Measurements from ENCODE around the gene CHSY3. TPM values are rescaled to one million over a fixed set of nuclear protein-coding genes. Genes with fewer than 3 reads are reported as not detected.

CHSY3 gene
- total and polyA plus RNA-seq, 2 experiments from 2014 or later, result 1.8 to 6.7 TPM

DNA sequence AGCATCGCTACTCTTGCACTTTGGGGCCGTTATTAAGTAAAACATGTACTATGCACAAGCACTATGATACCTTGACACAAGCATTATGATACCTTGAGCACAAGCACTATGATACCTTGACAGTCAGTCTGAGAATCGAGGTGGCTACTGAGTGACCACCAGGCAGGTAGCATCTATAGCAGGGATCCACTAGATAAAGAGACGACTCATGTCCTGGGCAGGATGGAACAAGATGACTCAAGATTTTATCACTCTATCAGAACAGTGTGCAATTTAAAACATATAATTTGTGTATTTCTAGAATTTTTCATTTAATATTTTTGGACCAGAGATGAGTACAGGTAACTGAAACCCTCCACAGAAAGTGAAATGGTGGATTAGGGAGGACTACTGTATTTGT is 16.9 kb downstream of the CHSY3 start:
- Histone ChIP-seq H3K36me3 (no peaks in the 10 kb centered on the region), H3K27ac (no peak overlapping the region), H3K4me1 (ENCODE audit: low read depth) (no peaks in the 10 kb centered on the region), H3K27me3 (no peaks in the 10 kb centered on the region), H3K4me3 (no peak overlapping the region), H3K9me3 (ENCODE audit: low read depth) (no peaks in the 10 kb centered on the region)
- TF ChIP-seq, protein P1, sequence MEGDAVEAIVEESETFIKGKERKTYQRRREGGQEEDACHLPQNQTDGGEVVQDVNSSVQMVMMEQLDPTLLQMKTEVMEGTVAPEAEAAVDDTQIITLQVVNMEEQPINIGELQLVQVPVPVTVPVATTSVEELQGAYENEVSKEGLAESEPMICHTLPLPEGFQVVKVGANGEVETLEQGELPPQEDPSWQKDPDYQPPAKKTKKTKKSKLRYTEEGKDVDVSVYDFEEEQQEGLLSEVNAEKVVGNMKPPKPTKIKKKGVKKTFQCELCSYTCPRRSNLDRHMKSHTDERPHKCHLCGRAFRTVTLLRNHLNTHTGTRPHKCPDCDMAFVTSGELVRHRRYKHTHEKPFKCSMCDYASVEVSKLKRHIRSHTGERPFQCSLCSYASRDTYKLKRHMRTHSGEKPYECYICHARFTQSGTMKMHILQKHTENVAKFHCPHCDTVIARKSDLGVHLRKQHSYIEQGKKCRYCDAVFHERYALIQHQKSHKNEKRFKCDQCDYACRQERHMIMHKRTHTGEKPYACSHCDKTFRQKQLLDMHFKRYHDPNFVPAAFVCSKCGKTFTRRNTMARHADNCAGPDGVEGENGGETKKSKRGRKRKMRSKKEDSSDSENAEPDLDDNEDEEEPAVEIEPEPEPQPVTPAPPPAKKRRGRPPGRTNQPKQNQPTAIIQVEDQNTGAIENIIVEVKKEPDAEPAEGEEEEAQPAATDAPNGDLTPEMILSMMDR (IDR thresholded peaks at IDR 0.05; ENCODE audit: low read depth, low read length), result no peak
- DNase-seq (ENCODE audit: low read depth in 1 of 2, low spot score in 1 of 2), result no peak

DNA sequence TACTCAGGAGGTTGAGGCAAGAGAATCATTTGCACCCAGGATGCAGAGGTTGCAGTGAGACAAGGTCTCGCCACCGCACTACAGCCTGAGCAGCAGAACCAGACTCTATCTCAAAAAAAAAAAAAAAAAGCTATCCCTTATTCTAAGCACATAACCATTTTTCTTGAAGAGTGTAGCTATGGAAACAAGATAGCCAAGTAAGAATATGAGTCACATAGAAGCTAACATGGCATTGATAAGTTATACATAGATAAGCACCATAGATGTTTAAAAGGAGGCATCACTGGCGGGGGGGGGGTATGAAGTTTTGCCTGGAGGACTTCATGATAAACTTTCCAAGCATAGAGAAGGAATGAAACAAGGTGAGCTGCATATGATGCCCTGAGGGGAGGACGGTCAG is 26.0 kb downstream of the CHSY3 start:
- Histone ChIP-seq H3K27me3 (no peaks in the 10 kb centered on the region), H3K36me3 (no peaks in the 10 kb centered on the region), H3K9me3 (ENCODE audit: low read depth) (no peaks in the 10 kb centered on the region), H3K27ac (no peak overlapping the region), H3K4me1 (ENCODE audit: low read depth) (no peaks in the 10 kb centered on the region), H3K4me3 (no peak overlapping the region)
- TF ChIP-seq, protein P1 (IDR thresholded peaks at IDR 0.05; ENCODE audit: low read depth, low read length), result no peak
- peak in 1 of 2 donors; percentile 23 for DNase-seq (ENCODE audit: low read depth in 1 of 2, low spot score in 1 of 2)

DNA sequence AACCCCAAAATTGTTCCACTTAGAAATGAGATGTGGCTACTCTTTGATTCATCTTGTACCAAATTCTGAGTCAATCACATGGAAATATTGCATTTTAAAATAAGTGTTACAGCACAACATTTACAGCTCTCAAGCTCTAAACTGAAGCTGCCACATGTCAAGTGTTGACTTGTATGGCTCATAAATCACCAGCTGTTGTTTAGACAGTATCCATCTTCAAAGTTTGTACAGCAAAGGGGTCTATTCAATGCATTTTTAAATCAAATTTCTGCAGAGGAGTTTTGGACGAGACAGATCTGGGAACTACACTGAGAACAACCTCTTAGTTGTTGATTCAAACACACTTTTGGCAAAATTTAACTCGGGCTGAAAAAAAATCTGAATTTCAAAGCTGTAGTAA is 31.4 kb downstream of the CHSY3 start:
- no peak overlapping the region for H3K4me3 ChIP-seq
- TF ChIP-seq, protein P1 (IDR thresholded peaks at IDR 0.05; ENCODE audit: low read depth, low read length), result no peak
- H3K27me3 ChIP-seq, result no peaks in the 10 kb centered on the region
- H3K27ac ChIP-seq, result no peak overlapping the region
- H3K9me3 ChIP-seq (ENCODE audit: low read depth), result no peaks in the 10 kb centered on the region
- no peaks in the 10 kb centered on the region for H3K4me1 ChIP-seq (ENCODE audit: low read depth)
- no peak for DNase-seq (ENCODE audit: low read depth in 1 of 2, low spot score in 1 of 2)
- no peaks in the 10 kb centered on the region for H3K36me3 ChIP-seq

DNA sequence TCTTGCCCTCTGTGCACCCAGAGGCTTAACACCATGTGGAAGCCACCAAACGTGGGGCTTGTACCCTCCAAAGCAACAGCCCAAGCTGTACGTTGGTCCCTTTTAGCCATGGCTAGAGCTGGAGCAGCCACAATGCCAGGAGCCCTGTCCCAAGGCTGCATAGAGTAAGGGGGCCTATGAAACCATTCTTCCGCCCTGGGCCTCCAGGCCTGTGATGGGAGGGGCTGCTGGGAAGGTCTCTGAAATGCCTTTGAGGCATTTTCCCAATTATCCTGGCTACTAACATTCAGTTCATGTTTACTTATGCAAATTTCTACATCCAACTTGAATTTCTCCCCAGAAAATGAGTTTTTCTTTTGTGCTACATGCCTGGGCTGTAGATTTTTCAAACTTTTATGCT is 33.8 kb downstream of the CHSY3 start:
- Histone ChIP-seq H3K36me3 (no peaks in the 10 kb centered on the region), H3K27ac (no peak overlapping the region), H3K27me3 (no peaks in the 10 kb centered on the region), H3K9me3 (ENCODE audit: low read depth) (no peaks in the 10 kb centered on the region), H3K4me1 (ENCODE audit: low read depth) (no peaks in the 10 kb centered on the region), H3K4me3 (no peak overlapping the region)
- TF ChIP-seq, protein P1 (IDR thresholded peaks at IDR 0.05; ENCODE audit: low read depth, low read length), result no peak
- DNase-seq (ENCODE audit: low read depth in 1 of 2, low spot score in 1 of 2), result no peak

DNA sequence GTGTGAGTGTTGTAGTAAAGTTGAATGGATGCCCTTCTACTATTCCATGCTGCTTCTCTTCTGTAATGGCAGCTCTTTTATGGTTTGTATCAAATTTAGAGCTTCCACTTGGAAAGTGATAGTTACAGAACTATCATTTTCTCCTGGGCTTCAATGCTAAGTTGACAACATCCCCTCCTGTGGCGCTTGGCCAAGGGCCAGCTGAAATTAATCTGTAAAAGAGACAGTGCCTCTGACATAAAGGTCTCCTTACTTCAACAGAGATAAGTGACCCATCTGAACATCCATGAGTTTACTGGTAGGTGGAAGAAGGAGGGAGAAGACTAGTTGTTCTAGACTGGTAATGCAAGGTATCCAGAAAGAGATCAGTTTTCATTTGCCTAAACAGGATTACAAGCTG is 39.7 kb downstream of the CHSY3 start:
- TF ChIP-seq, protein P1 (IDR thresholded peaks at IDR 0.05; ENCODE audit: low read depth, low read length), result no peak
- DNase-seq (ENCODE audit: low read depth in 1 of 2, low spot score in 1 of 2), result no peak

DNA sequence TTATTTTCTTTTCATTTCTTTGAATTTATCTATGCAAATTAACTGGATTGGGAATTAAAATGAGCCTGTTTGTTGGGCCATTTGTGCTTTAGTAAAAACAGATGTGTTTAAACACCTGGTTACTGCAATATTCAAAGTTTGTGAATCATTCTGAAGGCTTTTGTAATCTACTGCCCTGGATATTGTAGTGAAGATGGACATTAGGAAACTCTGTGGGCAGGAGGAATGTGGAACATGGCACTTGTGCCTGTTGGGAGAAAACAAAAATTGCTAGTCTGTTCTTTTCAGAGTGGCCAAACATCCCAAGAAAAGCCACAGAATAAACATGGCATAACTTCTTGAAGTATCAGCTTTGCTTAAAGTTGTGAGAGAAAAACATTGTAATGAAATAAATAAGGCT is 40.8 kb downstream of the CHSY3 start:
- no peaks in the 10 kb centered on the region for H3K36me3 ChIP-seq
- peak; percentile 5 to 78 for DNase-seq (ENCODE audit: low read depth in 1 of 2, low spot score in 1 of 2)
- H3K4me3 ChIP-seq, result no peak overlapping the region
- no peaks in the 10 kb centered on the region for H3K9me3 ChIP-seq (ENCODE audit: low read depth)
- no peak overlapping the region for H3K27ac ChIP-seq
- peaks cover 3% of the 10 kb centered on the region for H3K4me1 ChIP-seq (ENCODE audit: low read depth)
- H3K27me3 ChIP-seq, result no peaks in the 10 kb centered on the region
- TF ChIP-seq, protein P1 (IDR thresholded peaks at IDR 0.05; ENCODE audit: low read depth, low read length), result no peak

More for the DNA sequence above, 39.7 kb downstream of the CHSY3 start:
- H3K4me1 ChIP-seq (ENCODE audit: low read depth), result peaks cover 3% of the 10 kb centered on the region
- H3K36me3 ChIP-seq, result no peaks in the 10 kb centered on the region
- no peaks in the 10 kb centered on the region for H3K27me3 ChIP-seq
- H3K9me3 ChIP-seq (ENCODE audit: low read depth), result no peaks in the 10 kb centered on the region
- no peak overlapping the region for H3K4me3 ChIP-seq
- H3K27ac ChIP-seq, result no peak overlapping the region
